Measurements from ENCODE around the gene GSDMA.

GRCh38 chr17:40018211-40019121 is 55.7 kb downstream of the GSDMA start:
- TF ChIP-seq CTCF (IDR thresholded peaks at IDR 0.05; ENCODE audit: low read depth, low read length, missing input control) (no peak), SP1 (IDR thresholded peaks at IDR 0.05) (no peak), FOXA1 (IDR thresholded peaks at IDR 0.05) (no peak), MAX (IDR thresholded peaks at IDR 0.05) (no peak), YY1 (IDR thresholded peaks at IDR 0.05) (no peak), FOXA2 (IDR thresholded peaks at IDR 0.05) (no peak), ZBTB33 (IDR thresholded peaks at IDR 0.05) (no peak), JUND (IDR thresholded peaks at IDR 0.05) (no peak), RAD21 (IDR thresholded peaks at IDR 0.05) (no peak), HNF4A (conservative IDR thresholded peaks at IDR 0.05) (no peak)
